GM23338 (cell line): ENCODE data around the gene FAM53B. TPM values are rescaled to one million over a fixed set of nuclear protein-coding genes. Genes with fewer than 3 reads are reported as not detected.

Source experiments
- ATAC-seq: fragments of 200-7000 bp; cut with Tn5 transposase; 3 replicates; pipeline ENCODE4 v1.9.1; 2020
- DNase-seq: peaks from one replicate; pipeline ENCODE4 v3.0.0-alpha.2; 2015; ENCODE audit warnings: low spot score
- H2AFZ ChIP-seq: fragments of 200-600 bp; sonication (generic); 2 replicates; pipeline ENCODE4 v1.8.0; 2016; ENCODE audit warnings: antibody characterized with exemption, mild to moderate bottlenecking, moderate library complexity
- H3F3A ChIP-seq: fragments of 200-600 bp; sonication (generic); replicated peaks from 2 replicates; pipeline ENCODE4 v1.8.0; 2017; ENCODE audit warnings: antibody characterized with exemption, mixed run types, low read depth
- H3K27ac ChIP-seq: fragments of 200-600 bp; sonication (generic); 2 replicates; pipeline ENCODE4 v1.6.1; 2016; ENCODE audit warnings: low read depth
- H3K27me3 ChIP-seq: fragments of 200-600 bp; sonication (generic); 2 replicates; pipeline ENCODE4 v1.8.0; 2016; ENCODE audit warnings: mild to moderate bottlenecking, mixed run types, moderate library complexity; ENCODE audit not compliant: insufficient read depth
- H3K36me3 ChIP-seq: fragments of 200-600 bp; sonication (generic); 2 replicates; pipeline ENCODE4 v1.8.0; 2016; ENCODE audit warnings: mild to moderate bottlenecking; ENCODE audit not compliant: insufficient read depth
- H3K4me1 ChIP-seq: fragments of 200-600 bp; sonication (generic); 2 replicates; pipeline ENCODE4 v1.8.0; 2016; ENCODE audit warnings: mild to moderate bottlenecking, moderate library complexity; ENCODE audit not compliant: insufficient read depth
- H3K4me2 ChIP-seq: fragments of 200-600 bp; sonication (generic); 2 replicates; pipeline ENCODE4 v1.7.1; 2017; ENCODE audit warnings: mixed run types
- H3K4me3 ChIP-seq: fragments of 200-600 bp; sonication (generic); 2 replicates; pipeline ENCODE4 v1.6.1; 2016; ENCODE audit warnings: mixed run types
- H3K79me2 ChIP-seq: fragments of 200-600 bp; sonication (generic); replicated peaks from 2 replicates; pipeline ENCODE4 v1.8.0; 2017; ENCODE audit warnings: mild to moderate bottlenecking; ENCODE audit not compliant: insufficient read depth
- H3K9me2 ChIP-seq: fragments of 200-600 bp; sonication (generic); 2 replicates; pipeline ENCODE4 v1.8.0; 2017; ENCODE audit not compliant: insufficient read depth
- H4K20me1 ChIP-seq: fragments of 200-600 bp; sonication (generic); replicated peaks from 2 replicates; pipeline ENCODE4 v1.8.0; 2017; ENCODE audit warnings: mild to moderate bottlenecking; ENCODE audit not compliant: insufficient read depth
- H3K27ac Mint-ChIP-seq: 2 replicates; pipeline ENCODE4 v1.8.0; 2020; ENCODE audit warnings: inconsistent platforms, mild to moderate bottlenecking, moderate library complexity, mixed read lengths
- H3K27me3 Mint-ChIP-seq: 3 replicates; pipeline ENCODE4 v1.8.0; 2022; ENCODE audit warnings: low read depth, mild to moderate bottlenecking, moderate library complexity, mixed read lengths, inconsistent platforms; ENCODE audit not compliant: insufficient read depth, poor library complexity
- H3K36me3 Mint-ChIP-seq: 3 replicates; pipeline ENCODE4 v1.8.0; 2021; ENCODE audit warnings: low read depth, mild to moderate bottlenecking, inconsistent platforms, moderate library complexity, mixed read lengths
- H3K4me1 Mint-ChIP-seq: 3 replicates; pipeline ENCODE4 v1.8.0; 2020; ENCODE audit warnings: mild to moderate bottlenecking, inconsistent platforms, mixed read lengths
- H3K4me3 Mint-ChIP-seq: 3 replicates; pipeline ENCODE4 v1.8.0; 2021; ENCODE audit warnings: moderate library complexity, mild to moderate bottlenecking, inconsistent platforms, mixed read lengths
- H3K9me3 Mint-ChIP-seq: 3 replicates; pipeline ENCODE4 v1.8.0; 2020; ENCODE audit warnings: moderate library complexity, mild to moderate bottlenecking, inconsistent platforms, mixed read lengths
- ETS1 ChIP-seq: IDR thresholded peaks from 2 replicates; pipeline ENCODE4 v1.6.1; 2016; ENCODE audit warnings: antibody characterized with exemption
- EZH2 ChIP-seq: fragments of 200-600 bp; sonication (generic); IDR thresholded peaks from one replicate; pipeline ENCODE4 v1.8.0; 2017; ENCODE audit warnings: antibody characterized with exemption, mild to moderate bottlenecking, low read depth; ENCODE audit not compliant: unreplicated experiment
- EZH2phosphoT487 ChIP-seq: fragments of 200-600 bp; sonication (generic); IDR thresholded peaks from one replicate; pipeline ENCODE4 v1.8.1; 2018; ENCODE audit warnings: antibody characterized with exemption; ENCODE audit not compliant: unreplicated experiment
- JUNB ChIP-seq: IDR thresholded peaks from one replicate; pipeline ENCODE4 v1.6.1; 2016; ENCODE audit warnings: antibody characterized with exemption; ENCODE audit not compliant: unreplicated experiment
- STAT1 ChIP-seq: IDR thresholded peaks from one replicate; pipeline ENCODE4 v1.6.1; 2016; ENCODE audit warnings: antibody characterized with exemption; ENCODE audit not compliant: unreplicated experiment
- polyA plus RNA-seq: library from polyadenylated mRNA; unstranded; fragments of >200 nt; fragmentation: Nextera tagmentation; extraction: Ambion mirVana; gene quantifications from 2 replicates; pipeline ENCODE4 v1.2.1, GENCODE V29; 2016
- total RNA-seq: library from RNA; depleted of rRNA; stranded (reverse); fragments of >200 nt; shearing (Covaris generic); gene quantifications from 2 replicates; pipeline ENCODE4 v1.2.3, GENCODE V29; 2014
- TF ChIP-seq, protein P1 (sequence below): fragments of 250-450 bp; sonication (Bioruptor Pico); IDR thresholded peaks from 2 replicates; pipeline ENCODE4 v1.5.0; 2020; ENCODE audit warnings: mild to moderate bottlenecking, moderate library complexity

The FAM53B gene
- total and polyA plus RNA-seq, 2 experiments from 2014 or later = 3.0 to 20.3 TPM

GRCh38 chr10:124599588-124600050, 144.6 kb downstream of the FAM53B start (continued):
- TF ChIP-seq, protein P1, sequence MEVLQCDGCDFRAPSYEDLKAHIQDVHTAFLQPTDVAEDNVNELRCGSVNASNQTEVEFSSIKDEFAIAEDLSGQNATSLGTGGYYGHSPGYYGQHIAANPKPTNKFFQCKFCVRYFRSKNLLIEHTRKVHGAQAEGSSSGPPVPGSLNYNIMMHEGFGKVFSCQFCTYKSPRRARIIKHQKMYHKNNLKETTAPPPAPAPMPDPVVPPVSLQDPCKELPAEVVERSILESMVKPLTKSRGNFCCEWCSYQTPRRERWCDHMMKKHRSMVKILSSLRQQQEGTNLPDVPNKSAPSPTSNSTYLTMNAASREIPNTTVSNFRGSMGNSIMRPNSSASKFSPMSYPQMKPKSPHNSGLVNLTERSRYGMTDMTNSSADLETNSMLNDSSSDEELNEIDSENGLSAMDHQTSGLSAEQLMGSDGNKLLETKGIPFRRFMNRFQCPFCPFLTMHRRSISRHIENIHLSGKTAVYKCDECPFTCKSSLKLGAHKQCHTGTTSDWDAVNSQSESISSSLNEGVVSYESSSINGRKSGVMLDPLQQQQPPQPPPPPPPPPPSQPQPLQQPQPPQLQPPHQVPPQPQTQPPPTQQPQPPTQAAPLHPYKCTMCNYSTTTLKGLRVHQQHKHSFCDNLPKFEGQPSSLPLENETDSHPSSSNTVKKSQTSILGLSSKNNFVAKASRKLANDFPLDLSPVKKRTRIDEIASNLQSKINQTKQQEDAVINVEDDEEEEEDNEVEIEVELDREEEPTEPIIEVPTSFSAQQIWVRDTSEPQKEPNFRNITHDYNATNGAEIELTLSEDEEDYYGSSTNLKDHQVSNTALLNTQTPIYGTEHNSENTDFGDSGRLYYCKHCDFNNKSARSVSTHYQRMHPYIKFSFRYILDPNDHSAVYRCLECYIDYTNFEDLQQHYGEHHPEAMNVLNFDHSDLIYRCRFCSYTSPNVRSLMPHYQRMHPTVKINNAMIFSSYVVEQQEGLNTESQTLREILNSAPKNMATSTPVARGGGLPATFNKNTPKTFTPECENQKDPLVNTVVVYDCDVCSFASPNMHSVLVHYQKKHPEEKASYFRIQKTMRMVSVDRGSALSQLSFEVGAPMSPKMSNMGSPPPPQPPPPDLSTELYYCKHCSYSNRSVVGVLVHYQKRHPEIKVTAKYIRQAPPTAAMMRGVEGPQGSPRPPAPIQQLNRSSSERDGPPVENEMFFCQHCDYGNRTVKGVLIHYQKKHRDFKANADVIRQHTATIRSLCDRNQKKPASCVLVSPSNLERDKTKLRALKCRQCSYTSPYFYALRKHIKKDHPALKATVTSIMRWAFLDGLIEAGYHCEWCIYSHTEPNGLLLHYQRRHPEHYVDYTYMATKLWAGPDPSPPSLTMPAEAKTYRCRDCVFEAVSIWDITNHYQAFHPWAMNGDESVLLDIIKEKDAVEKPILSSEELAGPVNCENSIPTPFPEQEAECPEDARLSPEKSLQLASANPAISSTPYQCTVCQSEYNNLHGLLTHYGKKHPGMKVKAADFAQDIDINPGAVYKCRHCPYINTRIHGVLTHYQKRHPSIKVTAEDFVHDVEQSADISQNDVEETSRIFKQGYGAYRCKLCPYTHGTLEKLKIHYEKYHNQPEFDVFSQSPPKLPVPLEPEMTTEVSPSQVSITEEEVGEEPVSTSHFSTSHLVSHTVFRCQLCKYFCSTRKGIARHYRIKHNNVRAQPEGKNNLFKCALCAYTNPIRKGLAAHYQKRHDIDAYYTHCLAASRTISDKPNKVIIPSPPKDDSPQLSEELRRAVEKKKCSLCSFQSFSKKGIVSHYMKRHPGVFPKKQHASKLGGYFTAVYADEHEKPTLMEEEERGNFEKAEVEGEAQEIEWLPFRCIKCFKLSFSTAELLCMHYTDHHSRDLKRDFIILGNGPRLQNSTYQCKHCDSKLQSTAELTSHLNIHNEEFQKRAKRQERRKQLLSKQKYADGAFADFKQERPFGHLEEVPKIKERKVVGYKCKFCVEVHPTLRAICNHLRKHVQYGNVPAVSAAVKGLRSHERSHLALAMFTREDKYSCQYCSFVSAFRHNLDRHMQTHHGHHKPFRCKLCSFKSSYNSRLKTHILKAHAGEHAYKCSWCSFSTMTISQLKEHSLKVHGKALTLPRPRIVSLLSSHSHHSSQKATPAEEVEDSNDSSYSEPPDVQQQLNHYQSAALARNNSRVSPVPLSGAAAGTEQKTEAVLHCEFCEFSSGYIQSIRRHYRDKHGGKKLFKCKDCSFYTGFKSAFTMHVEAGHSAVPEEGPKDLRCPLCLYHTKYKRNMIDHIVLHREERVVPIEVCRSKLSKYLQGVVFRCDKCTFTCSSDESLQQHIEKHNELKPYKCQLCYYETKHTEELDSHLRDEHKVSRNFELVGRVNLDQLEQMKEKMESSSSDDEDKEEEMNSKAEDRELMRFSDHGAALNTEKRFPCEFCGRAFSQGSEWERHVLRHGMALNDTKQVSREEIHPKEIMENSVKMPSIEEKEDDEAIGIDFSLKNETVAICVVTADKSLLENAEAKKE (CRISPR knock-in tag) = no peak
- TF ChIP-seq ETS1 = no peak

GRCh38 chr10:124598773-124599587, 145.2 kb downstream of the FAM53B start:
- Mint-ChIP-seq H3K4me1 (no peaks in the 10 kb centered on the region), H3K36me3 (no peaks in the 10 kb centered on the region), H3K27me3 (peaks cover 9% of the 10 kb centered on the region), H3K9me3 (no peaks in the 10 kb centered on the region), H3K27ac (no peak overlapping the region), H3K4me3 (no peak overlapping the region)
- Histone ChIP-seq H3K27me3 (no peaks in the 10 kb centered on the region), H3K79me2 (no peaks in the 10 kb centered on the region), H3K36me3 (no peaks in the 10 kb centered on the region), H3K4me3 (no peak overlapping the region), H3K4me1 (no peaks in the 10 kb centered on the region), H3K27ac (no peak overlapping the region), H2AFZ (no peak overlapping the region), H3K4me2 (no peak overlapping the region), H3K9me2 (no peaks in the 10 kb centered on the region), H3F3A (no peaks in the 10 kb centered on the region), H4K20me1 (no peaks in the 10 kb centered on the region; the same call in 1 of the 2 replicates)
- DNase-seq = no peak
- no peak for ATAC-seq
- no peak for TF ChIP-seq EZH2phosphoT487
- no peak for TF ChIP-seq JUNB
- no peak for TF ChIP-seq STAT1
- no peak for TF ChIP-seq EZH2
